Liver (tissue), 2 donors: ENCODE measurements around the gene AKAP11.

Source experiments
- RAD21 ChIP-seq, 2 donors: IDR thresholded peaks; 2 replicates each; pipeline ENCODE4 v1.6.1; 2016; ENCODE audit warnings: antibody characterized with exemption in 2 of 2, mild to moderate bottlenecking in 2 of 2
- TAF1 ChIP-seq: conservative IDR thresholded peaks from 2 replicates; pipeline ENCODE4 v1.6.1; 2016; ENCODE audit warnings: antibody characterized with exemption, mild to moderate bottlenecking
- donor health status: healthy.

DNA sequence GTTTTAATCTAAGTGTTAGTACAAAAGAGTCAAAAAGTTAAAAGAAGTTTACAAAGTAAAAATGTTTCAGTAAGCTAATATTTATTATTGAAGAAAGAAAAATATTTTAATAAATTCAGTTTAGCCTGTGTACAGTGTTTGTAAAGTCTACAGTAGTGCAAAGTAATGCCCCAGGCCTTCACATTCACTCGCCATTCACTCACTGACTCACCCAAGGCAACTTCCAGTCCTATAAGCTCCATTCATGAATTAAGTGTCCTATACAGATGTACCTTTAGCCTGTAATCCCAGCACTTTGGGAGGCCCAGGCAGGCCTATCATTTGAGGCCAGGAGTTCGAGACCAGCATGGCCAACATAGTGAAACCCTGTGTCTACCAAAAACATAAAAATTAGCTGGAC lies 24.1 kb upstream of the AKAP11 start:
- TF ChIP-seq TAF1 (no peak), RAD21 (IDR thresholded peaks at IDR 0.05) (no peak)
